Measurements from ENCODE around the gene CLASP2.

The CLASP2 gene

DNA sequence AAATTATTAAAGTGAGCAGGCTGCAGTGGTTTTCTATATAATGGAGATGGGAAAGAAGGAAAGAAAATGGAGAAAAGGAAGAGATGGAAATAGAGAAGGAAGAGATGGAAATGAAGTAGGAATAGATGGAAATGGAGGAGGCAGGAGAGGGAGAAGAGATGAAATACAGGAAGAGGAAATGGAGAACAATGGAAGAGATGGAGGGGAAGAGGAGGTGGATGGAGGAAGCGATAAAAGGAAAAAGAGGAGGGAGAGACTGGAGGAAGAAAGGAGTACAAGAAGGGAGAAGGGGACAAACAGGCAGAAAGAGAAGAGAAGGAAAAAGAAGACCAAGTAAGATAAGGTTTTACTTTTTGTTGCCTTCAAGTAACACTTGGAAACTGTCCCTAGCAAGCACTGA is 67.6 kb downstream of the CLASP2 start:
- no peak for TF ChIP-seq ZFX (IDR thresholded peaks at IDR 0.05)
- TF ChIP-seq, protein P1, sequence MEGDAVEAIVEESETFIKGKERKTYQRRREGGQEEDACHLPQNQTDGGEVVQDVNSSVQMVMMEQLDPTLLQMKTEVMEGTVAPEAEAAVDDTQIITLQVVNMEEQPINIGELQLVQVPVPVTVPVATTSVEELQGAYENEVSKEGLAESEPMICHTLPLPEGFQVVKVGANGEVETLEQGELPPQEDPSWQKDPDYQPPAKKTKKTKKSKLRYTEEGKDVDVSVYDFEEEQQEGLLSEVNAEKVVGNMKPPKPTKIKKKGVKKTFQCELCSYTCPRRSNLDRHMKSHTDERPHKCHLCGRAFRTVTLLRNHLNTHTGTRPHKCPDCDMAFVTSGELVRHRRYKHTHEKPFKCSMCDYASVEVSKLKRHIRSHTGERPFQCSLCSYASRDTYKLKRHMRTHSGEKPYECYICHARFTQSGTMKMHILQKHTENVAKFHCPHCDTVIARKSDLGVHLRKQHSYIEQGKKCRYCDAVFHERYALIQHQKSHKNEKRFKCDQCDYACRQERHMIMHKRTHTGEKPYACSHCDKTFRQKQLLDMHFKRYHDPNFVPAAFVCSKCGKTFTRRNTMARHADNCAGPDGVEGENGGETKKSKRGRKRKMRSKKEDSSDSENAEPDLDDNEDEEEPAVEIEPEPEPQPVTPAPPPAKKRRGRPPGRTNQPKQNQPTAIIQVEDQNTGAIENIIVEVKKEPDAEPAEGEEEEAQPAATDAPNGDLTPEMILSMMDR (conservative IDR thresholded peaks at IDR 0.05): no peak
- no peak overlapping the region for H3K27ac ChIP-seq

DNA sequence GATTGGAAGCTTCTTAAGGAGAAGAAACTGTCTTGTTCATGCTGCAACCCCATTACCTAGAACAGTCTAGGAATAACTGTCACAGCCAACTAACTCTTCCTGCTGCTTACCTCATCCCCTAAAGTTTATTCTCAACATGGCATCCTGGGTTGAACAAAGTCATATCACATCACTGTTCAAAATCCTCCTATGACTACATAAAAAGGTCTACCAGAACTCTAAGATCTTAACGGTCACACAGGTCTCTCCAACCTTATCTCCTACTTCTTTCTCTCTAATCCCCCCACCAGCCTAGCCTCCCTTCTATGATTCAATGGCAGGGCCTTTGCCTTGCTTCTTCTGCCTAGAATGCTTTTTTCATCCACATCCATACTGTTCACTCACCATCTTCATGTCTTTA is 69.3 kb downstream of the CLASP2 start:
- TF ChIP-seq, protein P1 (conservative IDR thresholded peaks at IDR 0.05): no peak
- no peak for TF ChIP-seq ZFX (IDR thresholded peaks at IDR 0.05)
- no peak overlapping the region for H3K27ac ChIP-seq

DNA sequence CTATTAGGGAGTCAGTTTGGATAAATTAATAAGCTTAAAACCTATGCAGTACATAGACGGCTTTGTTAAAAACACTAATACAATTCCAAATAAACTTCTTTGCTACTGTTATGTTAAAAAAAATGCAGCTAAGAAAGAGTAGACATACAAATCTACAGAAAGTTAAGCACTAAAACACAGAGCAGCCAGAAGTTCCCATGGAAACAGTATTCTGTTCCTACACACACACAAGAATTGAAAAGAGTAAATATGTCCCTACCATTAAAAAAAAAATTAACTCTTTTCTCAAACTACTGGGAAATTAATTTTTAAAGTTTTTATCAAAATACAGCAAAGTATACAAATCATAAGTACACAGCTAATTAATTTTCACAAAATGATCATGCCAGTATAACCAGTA is 71.6 kb downstream of the CLASP2 start:
- H3K27ac ChIP-seq: no peak overlapping the region
- no peak for TF ChIP-seq ZFX (IDR thresholded peaks at IDR 0.05)
- TF ChIP-seq, protein P1 (conservative IDR thresholded peaks at IDR 0.05): no peak

DNA sequence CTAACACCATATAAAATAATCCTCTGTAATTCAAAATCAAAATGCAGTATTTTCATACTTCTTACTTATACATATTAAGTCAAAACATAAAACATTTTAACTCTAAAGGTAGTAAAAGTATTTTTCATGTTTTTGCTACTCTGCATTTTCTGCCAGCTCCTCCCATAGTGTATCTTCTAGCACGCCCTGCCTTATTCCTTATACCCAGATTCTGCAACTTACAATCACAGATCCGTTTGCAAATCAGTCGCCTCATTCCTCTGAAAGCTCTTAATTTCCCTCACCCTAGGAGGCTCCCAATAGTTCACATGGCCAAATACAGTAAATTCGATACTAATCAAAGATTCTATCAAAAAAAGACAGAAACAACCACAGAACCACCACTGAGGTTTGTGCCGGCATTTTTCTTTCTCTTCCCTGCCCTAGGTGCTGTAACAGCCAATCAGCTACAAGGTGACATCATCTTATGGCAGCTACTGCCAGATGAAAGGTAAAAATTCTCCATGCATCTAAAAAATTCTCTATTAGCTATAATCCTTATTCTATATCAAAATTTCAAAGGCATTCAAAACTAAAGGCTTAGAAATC is 72.9 kb downstream of the CLASP2 start:
- TF ChIP-seq, protein P1 (conservative IDR thresholded peaks at IDR 0.05): no peak
- no peak for TF ChIP-seq ZFX (IDR thresholded peaks at IDR 0.05)
- H3K27ac ChIP-seq: no peak overlapping the region

DNA sequence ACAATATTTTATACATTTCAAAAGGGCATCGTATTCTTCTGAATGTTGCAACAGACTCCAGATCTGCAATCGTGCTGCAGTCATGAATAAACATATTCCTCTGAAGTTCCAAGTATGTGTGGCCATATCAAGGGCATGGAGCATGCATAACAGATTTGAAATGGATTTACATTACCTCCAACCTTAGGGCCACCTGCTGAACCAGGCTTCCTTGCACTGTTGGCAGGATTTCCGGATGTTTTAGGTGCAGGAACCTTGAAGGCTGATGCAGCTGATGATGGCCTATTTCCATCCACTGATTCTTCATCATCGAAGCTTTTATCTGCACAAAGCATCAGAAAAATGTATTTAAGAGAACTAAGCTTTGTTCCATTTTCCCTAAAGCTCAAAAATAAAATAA is 73.5 kb downstream of the CLASP2 start:
- TF ChIP-seq ZFX (IDR thresholded peaks at IDR 0.05): no peak
- TF ChIP-seq, protein P1 (conservative IDR thresholded peaks at IDR 0.05): no peak
- no peak overlapping the region for H3K27ac ChIP-seq

DNA sequence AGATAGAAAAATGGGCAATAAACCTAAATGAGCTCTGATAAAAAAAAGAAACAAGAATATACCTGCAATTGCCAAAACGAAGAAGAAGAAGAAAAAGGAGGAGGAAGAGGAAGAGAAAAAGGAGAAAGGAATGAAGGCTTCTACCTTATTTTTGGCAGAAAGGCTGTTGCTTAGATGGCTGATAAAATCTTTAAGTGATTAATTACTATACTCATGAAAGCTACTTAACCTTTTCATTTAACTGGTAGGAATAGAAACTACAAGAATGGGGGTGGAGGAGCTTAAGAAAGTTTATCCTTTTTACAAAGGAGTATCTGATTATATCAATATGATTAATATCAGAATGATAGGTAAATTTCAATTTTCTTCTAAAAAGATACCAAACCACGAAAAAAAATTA is 75.2 kb downstream of the CLASP2 start:
- no peak for TF ChIP-seq ZFX (IDR thresholded peaks at IDR 0.05)
- TF ChIP-seq, protein P1 (conservative IDR thresholded peaks at IDR 0.05): no peak
- H3K27ac ChIP-seq: no peak overlapping the region

DNA sequence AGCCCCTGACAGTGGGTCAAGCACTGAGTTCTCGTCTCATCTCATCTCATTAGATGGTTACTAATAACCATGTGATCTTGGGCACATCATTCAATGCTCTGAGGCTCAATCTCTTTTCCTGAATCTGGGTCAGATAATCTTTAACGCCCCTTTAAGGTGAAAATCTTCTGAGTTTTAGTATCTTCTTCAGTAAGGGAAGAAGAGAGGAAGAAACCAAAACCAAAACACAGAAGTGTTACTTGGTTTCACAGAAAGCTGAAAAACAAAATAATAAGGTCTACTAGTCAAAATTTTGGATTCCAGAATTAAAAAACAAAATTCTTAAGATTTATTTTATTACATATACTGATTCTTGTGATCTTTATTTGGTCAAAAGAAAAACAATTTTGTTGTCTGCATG is 78.2 kb downstream of the CLASP2 start:
- TF ChIP-seq, protein P1 (conservative IDR thresholded peaks at IDR 0.05): no peak
- TF ChIP-seq ZFX (IDR thresholded peaks at IDR 0.05): no peak
- no peak overlapping the region for H3K27ac ChIP-seq

Data from C4-2B (cell line).